OCI-M1 (cell line): ENCODE results near the gene PLXDC1.

Experiments
- DNase-seq: peaks from one replicate; lab custom pipeline; 2025; lab: John Stamatoyannopoulos, UW

PLXDC1 gene

DNA sequence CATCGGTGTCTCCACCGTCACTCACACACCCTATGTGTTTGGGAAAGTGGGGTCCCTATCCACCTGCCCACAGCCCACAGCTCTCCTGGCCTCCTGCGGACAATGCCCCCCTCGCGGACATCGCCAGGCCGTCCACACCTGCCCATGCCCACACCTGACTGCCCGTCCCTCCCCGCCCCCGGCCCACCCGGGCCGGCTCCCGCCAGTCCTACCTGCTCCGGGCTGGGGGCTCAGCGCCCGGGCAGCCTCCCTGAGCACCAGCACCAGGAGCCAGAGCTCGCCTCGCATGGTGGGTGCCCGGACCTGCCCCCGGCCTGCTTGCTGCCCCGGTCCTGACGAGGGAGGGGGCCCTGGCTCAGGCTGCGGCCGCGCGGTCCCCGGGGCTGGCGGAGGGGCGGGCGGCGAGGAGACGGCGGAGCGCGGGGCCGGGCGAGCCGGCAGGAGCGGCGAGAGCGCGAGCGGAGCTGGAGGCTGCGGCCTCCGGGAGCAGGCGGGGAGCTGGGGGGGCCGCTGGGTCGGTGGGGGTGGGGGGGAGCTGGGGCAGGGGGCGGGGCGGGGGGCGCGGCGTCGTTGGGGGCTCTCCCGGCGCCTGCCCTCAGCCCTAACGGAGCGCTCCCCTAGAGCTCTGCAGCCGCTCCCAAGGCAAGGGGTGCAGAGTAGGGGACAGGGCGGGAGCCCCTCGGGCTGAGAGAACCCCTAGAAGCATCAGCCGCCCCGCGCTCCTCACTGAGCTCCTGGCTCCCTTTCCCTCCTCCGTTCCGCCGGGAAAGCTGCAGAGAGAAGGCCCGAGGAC lies at the start of gene PLXDC1:
Gene PLXDC1, minus strand, starts transcription at position 488 of the 793 bp plus-strand sequence. Its CDS starts 200 bp downstream, at position 288.
- no peak for DNase-seq

DNA sequence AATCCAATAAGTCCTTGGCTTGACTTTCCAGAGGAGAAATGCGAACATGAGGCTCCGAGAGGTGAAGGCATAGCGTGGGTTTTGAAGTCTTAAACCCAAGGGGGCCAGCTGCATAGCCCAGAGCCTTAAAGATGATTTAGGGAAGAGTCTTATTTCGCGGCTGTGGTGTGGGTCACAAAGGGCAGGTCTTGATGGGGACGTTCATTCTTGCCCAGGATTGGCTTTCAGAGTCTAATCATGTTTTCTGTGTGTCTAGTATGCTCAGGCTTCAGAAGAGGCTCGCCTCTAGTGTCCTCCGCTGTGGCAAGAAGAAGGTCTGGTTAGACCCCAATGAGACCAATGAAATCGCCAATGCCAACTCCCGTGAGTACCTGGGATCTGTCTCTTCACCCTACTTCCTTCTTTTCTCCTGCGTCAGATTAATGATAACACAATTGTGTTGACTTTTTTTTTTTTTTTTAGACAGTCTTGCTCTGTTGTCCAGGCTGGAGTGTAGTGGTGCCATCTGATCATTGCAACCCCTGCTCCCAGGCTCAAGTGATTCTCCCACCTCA lies 49.6 kb upstream of the PLXDC1 start:
- DNase-seq = peak; percentile 47

DNA sequence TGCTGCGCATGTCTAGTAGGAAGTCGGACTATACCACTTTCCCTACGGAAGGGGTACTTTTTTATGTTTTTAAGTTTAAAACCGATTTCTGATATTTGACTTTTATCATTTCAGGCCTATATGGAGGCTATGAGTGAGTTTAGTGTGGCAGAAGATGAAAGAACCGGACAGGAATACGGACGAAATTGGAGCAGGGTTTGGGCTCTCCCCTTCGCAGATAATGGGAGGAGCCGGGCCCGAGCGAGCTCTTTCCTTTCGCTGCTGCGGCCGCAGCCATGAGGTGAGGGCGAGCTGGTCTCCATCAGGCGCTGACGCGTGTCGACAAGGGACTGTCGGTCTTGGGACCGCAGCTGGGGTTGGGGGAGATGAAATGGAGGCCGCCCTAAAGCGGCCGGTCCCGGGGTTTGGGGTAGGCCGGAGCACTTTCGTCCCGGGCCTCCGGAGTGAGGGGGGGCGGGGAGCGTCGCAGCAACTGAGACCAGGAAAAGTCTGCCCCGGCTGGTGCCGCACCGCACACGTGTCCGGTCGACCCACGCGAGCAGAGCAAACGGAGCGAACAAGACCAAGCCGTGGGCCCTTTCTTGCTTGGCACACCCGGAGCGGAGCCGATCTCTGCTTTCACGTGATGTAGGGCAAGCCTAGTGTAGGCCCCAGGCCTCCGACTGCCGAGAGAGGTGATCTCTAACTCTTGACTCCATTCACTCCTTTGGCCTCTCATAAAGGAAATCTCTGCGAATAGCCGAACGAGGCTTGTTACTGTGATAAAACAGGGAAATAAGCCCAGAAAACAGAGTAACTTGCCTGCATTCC lies 48.8 kb upstream of the PLXDC1 start, which contains the start of gene RPL19:
Gene RPL19, plus strand, starts transcription at position 214 of the 810 bp plus-strand sequence. Its CDS starts 62 bp downstream, at position 276.
- DNase-seq = peak; percentile 58

DNA sequence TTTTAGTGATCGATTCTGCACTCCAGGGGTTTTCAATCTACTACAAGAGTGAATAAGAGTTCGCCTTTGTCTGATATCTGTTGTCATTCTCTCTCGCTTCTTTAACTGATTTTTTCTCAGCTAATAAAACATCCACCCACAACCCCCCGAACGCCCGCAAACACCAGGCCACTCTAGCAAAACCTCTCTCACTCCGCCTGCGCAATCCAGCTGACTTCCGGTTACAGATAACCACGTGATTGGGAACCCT lies 48.3 kb upstream of the PLXDC1 start:
- DNase-seq = peak; percentile 95

DNA sequence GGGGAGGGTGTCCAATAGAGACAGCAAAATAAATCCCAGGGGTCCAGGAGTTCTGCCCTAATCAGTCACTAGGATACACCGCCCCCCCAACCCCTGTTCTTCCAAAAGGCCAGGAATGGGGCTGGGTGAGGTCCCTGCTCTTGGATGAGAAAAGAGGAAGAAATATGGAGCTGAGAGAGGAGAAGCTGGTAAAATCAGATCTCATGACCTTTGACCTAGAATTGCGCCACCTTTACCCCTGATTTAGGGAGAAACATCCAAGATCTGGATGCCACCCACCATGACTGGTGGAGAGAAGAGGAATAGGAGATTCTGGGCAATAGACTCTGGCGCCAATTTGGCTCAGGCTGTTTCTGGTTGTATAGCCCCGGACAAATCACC lies 46.7 kb upstream of the PLXDC1 start:
- peak; percentile 48 for DNase-seq

DNA sequence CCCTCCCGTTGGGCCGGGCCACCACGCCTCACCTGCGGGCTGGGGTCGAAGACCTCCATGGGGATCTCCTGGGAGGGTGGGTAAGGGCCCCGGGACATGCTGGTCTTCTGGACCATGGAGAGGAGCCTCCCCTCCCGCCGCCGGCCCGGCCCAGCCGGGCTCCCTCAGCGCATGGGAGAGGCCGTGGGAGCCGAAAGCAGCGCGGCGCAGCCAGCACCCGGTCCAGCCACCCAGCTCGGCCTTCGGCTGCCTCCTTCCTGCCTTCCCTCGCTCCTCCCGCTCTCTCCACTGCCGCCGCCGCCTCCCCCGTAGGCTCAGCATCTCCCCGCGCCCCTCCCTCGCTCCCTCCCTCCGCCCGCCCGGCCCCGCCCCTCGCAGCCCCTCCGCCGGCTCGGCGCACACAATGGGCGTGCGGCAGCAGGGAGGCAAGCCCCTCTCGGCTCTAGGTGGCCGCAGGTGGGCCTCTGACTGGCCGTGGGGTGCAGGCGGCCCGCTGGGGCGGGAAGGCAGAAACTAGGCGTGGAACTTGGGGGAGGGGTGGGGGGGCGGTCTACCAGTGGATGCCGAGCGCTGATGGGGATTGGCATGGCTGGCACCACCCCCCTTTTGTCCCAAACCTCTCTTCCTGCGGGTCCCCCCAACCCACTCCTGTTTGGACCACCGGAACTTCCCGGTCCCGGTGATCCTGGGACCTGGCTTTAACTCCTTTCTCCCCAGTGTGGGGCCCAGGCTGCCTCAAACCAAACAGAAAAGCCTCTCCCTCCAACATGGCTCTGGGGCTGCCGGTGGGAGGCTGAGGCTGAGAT lies 46.1 kb upstream of the PLXDC1 start, which contains the start of gene CACNB1:
Gene CACNB1, minus strand, starts transcription at position 290 of the 806 bp plus-strand sequence. Its CDS starts 174 bp downstream, at position 116.
- peak; percentile 64 for DNase-seq

DNA sequence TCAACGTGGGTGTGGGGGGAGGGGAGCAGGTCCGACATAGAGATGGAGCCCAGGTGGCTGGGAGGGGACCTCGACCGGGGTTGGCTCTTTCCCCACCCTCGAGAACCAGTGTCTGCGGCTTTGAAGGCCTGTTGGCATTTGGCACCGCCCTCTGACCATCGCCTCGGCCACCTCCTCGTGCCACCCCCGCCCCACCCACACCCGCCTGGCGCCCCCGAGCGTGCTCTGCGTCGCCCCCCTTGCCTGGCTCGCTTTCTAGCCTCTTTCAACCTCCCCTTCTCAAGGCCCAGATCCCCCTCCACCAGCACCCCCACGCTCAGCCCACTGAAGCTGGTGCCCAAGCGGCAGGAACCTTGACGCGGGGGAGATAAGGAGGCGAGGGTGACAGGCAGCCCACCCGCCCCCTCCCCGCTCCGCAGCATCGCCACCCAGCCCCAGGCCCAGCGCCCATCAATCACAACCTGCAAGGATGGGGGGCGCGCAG lies 45.4 kb upstream of the PLXDC1 start:
- no peak for DNase-seq

DNA sequence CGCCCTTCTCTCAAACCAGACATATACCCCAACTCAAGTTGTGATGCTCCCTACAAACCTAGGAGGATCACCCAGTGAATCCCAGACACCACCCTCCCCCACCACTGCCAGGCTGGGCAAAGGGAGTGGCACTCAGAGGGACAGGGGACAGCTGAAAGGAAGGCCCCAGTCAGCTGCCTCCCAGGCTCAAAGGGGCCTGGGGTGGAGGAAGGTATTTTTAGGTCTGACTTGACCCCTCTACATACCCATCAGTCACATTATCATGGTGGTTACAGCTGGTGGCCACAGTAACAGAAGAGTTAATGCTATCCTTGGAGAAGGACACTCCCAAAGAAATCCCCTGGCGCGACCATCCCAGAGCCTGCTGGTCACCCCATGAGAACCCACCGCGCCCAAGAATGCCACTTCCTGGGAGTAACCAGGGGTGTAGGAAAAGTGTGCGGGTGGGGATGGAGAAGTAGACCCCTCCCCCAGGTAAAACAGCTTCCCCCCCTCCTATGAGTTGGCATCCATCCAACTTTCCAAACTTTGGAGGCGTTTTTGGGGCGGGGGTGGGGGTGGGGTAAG lies 44.9 kb upstream of the PLXDC1 start:
- no peak for DNase-seq

DNA sequence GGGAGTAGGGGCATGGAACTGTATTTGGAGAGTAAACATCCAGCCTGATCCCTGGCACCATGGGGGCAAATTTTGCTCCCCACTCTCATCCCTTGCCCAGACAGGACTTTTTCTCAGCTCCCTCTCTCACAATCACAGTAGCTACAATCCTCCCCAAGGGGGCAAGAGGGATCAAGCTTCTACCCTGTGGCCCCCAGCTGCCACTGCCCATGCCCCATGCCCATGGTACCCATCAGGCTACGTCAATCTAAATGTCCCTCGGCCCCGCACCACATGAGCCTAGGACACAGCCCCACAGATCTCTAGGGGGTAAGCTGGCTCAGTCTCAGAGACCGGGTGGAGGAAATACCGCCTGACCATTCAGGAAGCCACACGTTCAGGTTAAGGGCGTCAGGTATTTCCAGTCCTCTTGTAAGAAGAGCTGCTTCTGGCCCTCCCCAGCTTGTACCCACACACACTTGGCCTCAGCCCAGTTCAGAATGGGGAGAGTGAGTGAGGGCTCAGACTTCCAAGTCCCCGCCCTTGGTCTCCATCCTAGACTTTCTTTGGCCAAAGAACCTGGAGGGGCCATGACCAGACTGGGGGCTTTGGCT lies 44.2 kb upstream of the PLXDC1 start:
- no peak for DNase-seq

DNA sequence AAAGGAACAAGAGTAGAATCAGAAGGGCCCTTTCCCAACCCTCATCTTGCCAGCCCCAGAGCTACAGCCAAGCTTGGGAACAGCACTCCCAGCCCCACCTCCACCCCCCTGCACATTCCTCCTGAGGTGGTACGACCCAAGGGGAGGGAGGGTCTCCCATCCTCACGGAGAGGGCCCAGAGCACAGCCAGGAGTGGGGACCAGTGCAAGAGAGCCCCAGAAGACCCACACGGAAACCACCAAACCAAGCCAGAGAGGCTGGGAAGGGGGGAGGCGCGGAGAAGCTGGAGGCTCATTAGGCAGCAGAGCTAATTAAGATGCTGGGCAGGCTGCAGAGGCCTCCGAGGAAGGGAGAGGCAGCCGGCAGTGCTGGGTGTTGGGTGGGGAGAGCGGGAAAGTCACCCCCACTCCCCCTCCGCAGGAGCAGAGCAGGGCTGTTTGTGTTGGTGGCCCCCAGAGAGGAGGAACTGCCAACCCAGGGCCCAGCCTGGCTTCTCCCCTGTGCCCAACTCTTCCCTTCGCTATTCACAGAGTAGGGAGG lies 43.6 kb upstream of the PLXDC1 start:
- no peak for DNase-seq

DNA sequence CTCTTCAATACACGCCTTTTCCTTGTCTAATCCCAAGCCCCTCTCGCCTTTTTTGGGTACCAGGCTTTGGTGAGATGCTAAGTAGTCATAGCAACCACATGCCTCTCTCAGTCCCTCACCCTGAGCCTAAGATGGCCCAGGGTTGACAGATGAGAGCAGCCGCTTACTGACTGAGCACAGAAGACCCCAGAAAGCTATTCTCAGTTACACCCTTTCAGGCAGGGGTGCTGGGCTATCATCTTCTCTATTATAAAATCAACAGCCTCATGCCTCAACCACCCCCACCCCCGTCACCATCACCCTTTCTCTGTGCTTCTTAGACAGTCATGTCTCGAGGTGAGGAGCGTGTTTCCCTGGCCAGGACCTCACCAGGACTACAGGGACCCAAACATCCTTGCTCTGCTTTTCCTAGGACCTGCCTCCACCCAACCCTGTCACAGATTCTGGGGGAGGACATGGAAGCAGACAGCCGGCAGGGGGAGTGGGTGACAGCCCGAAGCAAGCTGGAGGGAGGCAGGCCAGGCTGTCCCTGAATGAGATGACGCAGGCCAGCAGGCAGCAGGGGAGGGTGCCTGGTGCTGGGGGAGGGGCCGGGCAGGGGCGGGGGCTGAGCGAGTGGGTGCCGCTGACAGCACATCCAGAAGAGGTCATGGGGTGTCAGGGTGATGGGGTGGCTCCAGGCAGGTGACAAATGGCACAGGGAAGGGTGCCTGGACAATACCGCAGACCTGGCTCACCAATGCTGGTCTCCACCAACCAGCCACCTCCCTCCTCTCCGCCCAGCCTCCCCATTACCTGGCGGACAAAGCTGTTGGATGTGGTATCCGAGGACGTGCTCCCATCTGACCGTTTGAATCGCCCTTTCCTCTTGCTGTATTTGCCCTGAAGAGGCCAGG lies 42.9 kb upstream of the PLXDC1 start:
- DNase-seq = no peak

DNA sequence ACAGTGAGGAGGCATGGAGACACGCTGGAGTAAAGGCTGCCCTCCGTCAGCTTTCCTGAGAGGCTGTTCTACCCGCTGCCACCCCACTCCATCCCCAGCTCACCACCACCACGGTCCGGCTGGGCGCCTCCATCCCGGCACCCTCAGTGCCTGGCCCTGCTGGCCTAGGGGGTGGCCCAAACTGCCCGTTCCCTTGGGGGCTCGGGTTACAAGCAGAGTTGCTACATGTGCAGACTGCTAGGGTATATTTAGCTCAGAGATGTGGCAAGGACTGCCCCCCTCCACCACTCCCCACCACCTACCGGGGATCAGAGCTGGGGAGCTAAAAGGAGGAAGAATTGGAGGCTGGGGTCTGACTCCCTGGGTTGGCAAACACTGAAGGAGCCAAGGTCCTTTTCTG lies 41.9 kb upstream of the PLXDC1 start:
- DNase-seq = no peak

DNA sequence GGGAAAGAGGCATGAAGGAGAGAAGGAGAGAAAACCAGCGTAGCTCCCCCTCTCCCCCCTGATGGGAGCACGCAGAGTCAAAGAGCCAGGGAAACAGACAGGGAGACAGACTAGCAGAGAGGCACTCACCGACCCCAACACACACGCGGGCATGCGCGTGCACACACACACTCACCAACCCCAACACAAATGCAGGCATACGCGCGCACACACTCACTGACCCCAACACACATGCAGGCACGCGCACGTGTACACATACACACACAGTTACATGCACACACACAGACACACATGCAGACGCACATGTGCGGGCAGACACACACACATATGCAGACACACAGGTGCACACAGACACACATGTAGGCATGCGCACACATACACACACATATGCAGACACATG lies 41.5 kb upstream of the PLXDC1 start:
- DNase-seq = no peak

DNA sequence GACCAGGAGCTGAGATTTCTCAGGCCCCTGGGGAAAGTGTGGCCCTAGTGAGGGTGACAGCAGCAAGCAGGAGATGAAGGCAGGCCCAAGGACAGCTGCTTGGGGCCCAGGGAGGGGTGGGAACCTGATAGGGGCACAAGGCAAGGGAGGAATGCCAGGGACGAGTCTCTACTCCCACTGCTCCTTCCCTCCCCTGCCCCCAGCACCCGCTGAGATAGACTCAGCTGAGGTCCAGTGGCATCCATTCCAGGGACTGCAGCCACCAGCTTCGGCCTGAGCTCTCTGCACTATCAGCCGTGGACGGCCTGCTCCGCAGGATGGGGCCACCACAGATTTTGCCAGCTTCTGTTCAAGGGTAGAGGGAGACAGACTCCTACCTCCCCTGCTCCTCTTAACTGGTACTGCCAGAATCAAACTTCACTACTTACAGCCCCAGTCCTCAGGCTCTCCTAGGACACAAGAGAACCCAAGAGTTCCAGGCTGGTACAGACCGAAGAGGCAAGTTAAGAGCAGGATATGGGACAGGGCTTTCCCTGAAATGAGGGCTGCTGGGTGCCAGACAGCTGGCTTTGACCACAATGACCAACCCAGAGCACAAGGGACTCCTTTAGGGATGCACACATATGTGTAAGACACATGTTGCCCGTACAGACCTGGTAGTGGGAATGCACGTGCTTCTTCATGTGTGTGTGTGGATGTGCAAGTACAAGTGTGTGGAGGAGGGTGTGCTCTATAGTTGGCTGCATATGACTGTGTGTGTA lies 40.5 kb upstream of the PLXDC1 start:
- no peak for DNase-seq

DNA sequence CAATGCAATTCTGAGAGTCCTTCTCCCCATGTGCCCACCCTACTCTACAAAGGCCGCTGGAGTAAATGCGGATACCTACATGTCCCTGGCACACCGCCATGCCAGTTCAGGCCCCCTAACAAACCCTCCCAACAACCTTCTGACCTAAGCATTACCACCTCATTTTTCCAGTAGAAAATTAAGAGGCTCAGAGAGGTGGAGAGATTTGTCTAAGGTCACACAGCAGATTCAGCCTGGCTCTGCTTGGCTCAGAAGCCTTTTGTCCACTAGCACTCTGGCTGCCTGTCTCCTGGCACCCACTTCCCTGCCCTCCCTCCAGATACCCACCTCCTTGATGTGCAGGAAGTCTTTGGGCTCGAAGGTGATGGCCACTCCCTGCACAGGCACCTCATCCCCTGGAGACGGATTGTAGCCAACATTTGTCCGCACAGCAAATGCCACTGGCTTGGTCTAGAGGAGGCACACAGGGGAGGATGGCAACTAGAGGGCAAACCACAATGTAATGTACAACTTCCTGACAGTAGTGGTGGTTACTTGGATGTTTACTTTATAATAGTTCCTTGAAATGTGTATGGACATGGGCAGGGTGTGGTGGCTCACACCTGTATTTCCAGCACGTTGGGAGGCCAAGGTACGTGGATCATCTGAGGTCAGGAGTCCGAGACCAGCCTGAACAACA lies 35.9 kb upstream of the PLXDC1 start:
- DNase-seq = no peak

DNA sequence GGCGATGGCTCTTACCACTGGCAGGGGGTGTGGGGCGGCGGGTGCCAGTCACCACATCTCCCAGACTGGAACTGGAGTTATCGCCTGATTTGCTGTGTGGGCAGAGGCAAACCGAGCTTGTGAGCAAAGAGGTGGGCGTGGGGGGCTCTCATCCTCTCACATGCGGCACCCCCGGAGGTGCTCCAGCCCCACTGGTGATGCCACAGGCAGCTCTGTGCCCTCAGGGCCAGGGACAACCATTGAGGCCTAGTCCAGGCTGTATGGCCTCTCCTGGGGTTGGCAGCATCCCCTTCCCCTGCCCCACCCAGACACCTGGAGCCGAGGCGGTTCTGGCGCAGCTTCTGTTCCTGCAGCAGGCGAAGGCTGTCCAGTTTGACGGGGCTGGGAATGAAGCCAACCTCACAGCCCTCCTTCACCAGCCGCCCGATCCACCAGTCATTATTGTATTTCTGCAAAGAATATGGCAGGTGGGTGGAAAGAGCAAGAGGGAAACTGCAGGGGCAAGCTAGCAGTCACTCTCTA lies 35.1 kb upstream of the PLXDC1 start:
- DNase-seq = no peak

DNA sequence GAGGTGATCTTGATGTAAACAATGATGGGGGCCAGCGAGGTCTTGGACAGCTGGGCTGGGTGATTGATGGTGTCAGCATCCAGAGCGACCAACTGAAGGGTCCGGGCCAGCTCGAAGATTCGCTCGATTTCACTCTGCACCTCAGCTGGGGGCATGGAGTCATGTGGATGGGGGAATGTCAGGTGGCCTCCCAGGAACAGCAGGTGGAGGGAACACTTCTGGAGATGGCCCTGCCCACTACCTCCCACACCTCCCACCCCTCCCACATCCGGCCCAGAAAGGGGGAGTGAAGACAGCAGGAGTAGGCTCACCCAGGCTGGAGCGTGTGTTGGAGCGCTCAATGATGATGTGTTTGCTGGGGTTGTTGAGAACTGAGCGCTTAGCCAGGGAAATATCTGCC lies 32.3 kb upstream of the PLXDC1 start:
- no peak for DNase-seq

DNA sequence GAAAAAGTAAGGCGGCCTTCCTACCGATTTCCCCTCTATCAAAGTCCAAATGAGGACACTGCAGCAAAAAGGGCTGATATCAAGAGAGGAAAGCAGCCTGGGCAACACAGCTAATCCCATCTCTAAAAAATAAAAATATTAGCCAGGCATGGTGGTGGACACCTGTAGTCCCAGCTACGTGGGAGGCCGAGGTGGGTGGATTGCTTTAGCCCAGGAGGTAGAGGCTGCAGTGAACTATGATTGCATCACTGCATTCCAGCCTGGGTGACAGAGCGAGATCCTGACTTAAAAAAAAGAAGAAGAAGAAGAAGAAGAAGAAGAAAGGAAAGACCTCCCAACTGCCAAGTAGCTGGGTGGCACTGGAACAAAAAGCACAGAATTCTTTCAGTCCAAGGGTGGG lies 31.6 kb upstream of the PLXDC1 start:
- no peak for DNase-seq
